Activated CD4-positive, alpha-beta memory T cell treated with anti-CD3 and anti-CD28 coated beads, Interleukin-2, amount 10 ng/mL, durations not matched to agents 7 days and 5 days (primary cell): ENCODE data around the gene PC. TPM values are rescaled to one million over a fixed set of nuclear protein-coding genes. Genes with fewer than 3 reads are reported as not detected.
"Not testable (repeated sequence)": the region's sequence is repeated elsewhere in the genome, so short reads cannot be mapped to it uniquely, and the experiment has no call there.

Source experiments
- CTCF ChIA-PET: fragments of 350-600 bp; sonication (Branson Sonifier 250); formaldehyde crosslinking; loops from one replicate; lab custom pipeline; 2021; ENCODE audit warnings: antibody characterized with exemption, inconsistent platforms; lab: Charles Lee
- POLR2A ChIA-PET: fragments of 350-600 bp; sonication (Branson Sonifier 250); formaldehyde crosslinking; loops from one replicate; lab custom pipeline; 2021; ENCODE audit warnings: antibody characterized with exemption; lab: Charles Lee
- DNase-seq: peaks from one replicate; pipeline ENCODE4 v3.0.0-alpha.2; 2020
- H3K27ac Mint-ChIP-seq: one replicate; pipeline ENCODE4 v1.8.0; 2021; ENCODE audit warnings: mild to moderate bottlenecking, mixed read lengths
- H3K27me3 Mint-ChIP-seq: one replicate; pipeline ENCODE4 v1.8.0; 2021; ENCODE audit warnings: mixed read lengths
- H3K36me3 Mint-ChIP-seq: one replicate; pipeline ENCODE4 v1.8.0; 2021; ENCODE audit warnings: low read depth, mixed read lengths
- H3K4me1 Mint-ChIP-seq: one replicate; pipeline ENCODE4 v1.8.0; 2021; ENCODE audit warnings: mixed read lengths
- H3K4me3 Mint-ChIP-seq: one replicate; pipeline ENCODE4 v1.8.0; 2021; ENCODE audit warnings: mild to moderate bottlenecking, mixed read lengths
- H3K9me3 Mint-ChIP-seq: one replicate; pipeline ENCODE4 v1.8.0; 2021; ENCODE audit warnings: mixed read lengths
- total RNA-seq, 2 experiments: library from RNA; stranded (reverse); gene quantifications; one replicate each; pipeline ENCODE4 v1.2.3, GENCODE V29; 2021

Gene PC
- total RNA-seq, 2 experiments from 2014 or later, result 5.1 to 7.4 TPM

GRCh38 chr11:66809592-66809991 is 148.6 kb downstream of the PC start:
- Mint-ChIP-seq H3K27ac (no peak overlapping the region), H3K27me3 (no peaks in the 10 kb centered on the region), H3K36me3 (no peaks in the 10 kb centered on the region), H3K4me1 (peaks cover 1% of the 10 kb centered on the region), H3K9me3 (no peaks in the 10 kb centered on the region), H3K4me3 (no peak overlapping the region)
- POLR2A ChIA-PET, result no interaction called here
- no peak for DNase-seq
- CTCF ChIA-PET, result interaction anchor here (0.6 kb wide), 1 partner anchor 103 kb away, joined by 3 read pairs; no protein-coding TSS in a partner anchor

- H3K4me3 Mint-ChIP-seq, result no peak overlapping the region
- ChIA-PET POLR2A (interaction anchor here (0.9 kb wide), 1 partner anchor 10 kb away, joined by 3 read pairs; no protein-coding TSS in a partner anchor), CTCF (no interaction called here)
- H3K27ac Mint-ChIP-seq, result no peak overlapping the region
- DNase-seq, result no peak
- H3K27me3 Mint-ChIP-seq, result no peaks in the 10 kb centered on the region
- no peaks in the 10 kb centered on the region for H3K9me3 Mint-ChIP-seq
- H3K4me1 Mint-ChIP-seq, result no peaks in the 10 kb centered on the region
- H3K36me3 Mint-ChIP-seq, result peaks cover 3% of the 10 kb centered on the region
Measured at GRCh38 chr11:66800720-66801428, 157.3 kb downstream of the PC start.

- H3K27ac Mint-ChIP-seq, H3K9me3 Mint-ChIP-seq, H3K4me1 Mint-ChIP-seq, H3K4me3 Mint-ChIP-seq, H3K27me3 Mint-ChIP-seq, H3K36me3 Mint-ChIP-seq, POLR2A ChIA-PET, DNase-seq: not testable (repeated sequence)
- CTCF ChIA-PET, result interaction anchor here (0.6 kb wide), 1 partner anchor 766 kb away, joined by 3 read pairs; no protein-coding TSS in a partner anchor
Measured at GRCh38 chr11:66799815-66800214, 158.4 kb downstream of the PC start.

Other genes starting within 250 kb of the PC start
- gene SPTBN2, start 229.2 kb downstream of the PC start, total RNA-seq, result under 1 TPM; 0.18 to 0.25 TPM
- 10 to 100 TPM; 21.2 to 22.0 TPM for gene RCE1, start 114.9 kb downstream of the PC start, total RNA-seq
- gene LRFN4, start 101.3 kb downstream of the PC start, total RNA-seq, result 10 to 100 TPM; 23.2 to 28.3 TPM
- gene C11orf86, start 16.9 kb upstream of the PC start, total RNA-seq, result not detected
- gene SYT12, start 64.8 kb upstream of the PC start, total RNA-seq, result not detected
- under 1 TPM; 0.20 to 0.33 TPM for gene RHOD, start 98.5 kb upstream of the PC start, total RNA-seq
- 10 to 100 TPM; 87.1 to 95.9 TPM for gene KDM2A, start 160.9 kb upstream of the PC start, total RNA-seq